GM18951 (cell line): ENCODE results near the gene TMEM131L.
"Not testable (repeated sequence)": the region's sequence is repeated elsewhere in the genome, so short reads cannot be mapped to it uniquely, and the experiment has no call there.

ENCODE experiments used
- POLR2A ChIP-seq: IDR thresholded peaks from 4 replicates; pipeline ENCODE4 v1.6.1; 2011; ENCODE audit warnings: mild to moderate bottlenecking; ENCODE audit not compliant: insufficient read length, insufficient read depth; ENCODE audit errors: extremely low read depth
- in situ Hi-C: fragments of 300-500 bp; cut with MboI; formaldehyde crosslinking; loops from one replicate; pipeline ENCODE4 v1.12.0; 2022; ENCODE audit warnings: low sequenced_read_pairs, mixed read lengths, inconsistent platforms; ENCODE audit not compliant: unreplicated experiment

Gene TMEM131L

DNA sequence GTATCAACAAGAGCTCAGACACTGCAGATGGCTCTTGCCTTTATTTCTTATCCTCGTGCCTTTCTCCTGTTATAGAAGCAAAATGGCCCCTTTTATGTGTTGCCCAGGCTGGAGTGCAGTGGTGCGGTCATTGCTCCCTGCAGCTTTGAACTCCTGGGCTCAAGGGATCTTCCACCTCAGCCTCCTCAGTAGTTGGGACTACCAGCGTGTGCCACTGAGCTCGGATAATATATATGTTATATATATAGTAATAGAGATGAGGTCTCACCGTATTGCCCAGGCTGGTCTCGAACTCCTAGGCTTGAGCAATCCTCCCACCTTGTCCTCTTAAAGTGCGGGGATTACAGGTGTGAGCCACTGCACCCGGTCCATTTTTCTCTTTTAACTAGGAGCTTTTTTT, 79.7 kb downstream of the TMEM131L start:
- in situ Hi-C loops: no loop called here
- TF ChIP-seq POLR2A: no peak

- no peak for TF ChIP-seq POLR2A
- in situ Hi-C loops: no loop called here
Observed at GRCh38 chr4:153546280-153546679, 80.1 kb downstream of the TMEM131L start.

- in situ Hi-C loops: no loop called here
- no peak for TF ChIP-seq POLR2A
Observed at GRCh38 chr4:153547520-153547919, 81.4 kb downstream of the TMEM131L start.

- in situ Hi-C loops: not testable (repeated sequence)
Observed at GRCh38 chr4:153548907-153549306, 82.7 kb downstream of the TMEM131L start.

- in situ Hi-C loops: no loop called here
Observed at GRCh38 chr4:153549405-153549804, 83.2 kb downstream of the TMEM131L start.

DNA sequence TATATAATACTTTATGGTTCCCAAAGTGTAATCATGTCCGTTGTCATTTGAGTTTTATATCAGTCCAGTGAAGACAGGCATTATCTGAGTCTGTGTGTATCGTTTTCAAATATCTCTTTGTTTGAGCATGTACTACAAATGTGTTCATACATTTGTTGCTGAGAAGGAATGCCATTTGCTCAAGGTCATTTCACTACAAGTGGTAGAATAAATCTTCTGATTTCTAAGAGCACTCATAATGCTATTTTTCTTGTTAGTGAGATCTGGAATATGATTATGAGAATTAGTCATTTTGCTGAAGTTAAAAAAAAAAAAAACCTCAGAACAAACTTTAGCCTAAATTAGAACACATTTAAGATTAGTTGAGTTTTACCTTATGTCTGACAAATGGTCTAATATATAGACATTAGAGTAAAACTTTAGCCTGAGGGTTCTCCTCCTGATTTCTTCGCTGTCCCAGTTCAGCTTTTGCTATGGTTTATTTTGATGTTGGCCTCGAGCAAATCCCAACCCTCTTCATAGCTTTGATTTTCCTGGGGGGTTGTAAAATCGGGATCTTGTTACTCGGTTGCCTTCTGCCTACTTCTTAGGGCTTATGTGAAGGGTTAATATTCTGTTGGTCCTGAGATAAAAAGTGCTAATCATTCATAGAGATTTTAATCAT, 87.1 kb downstream of the TMEM131L start:
- in situ Hi-C loops: no loop called here
- TF ChIP-seq POLR2A: no peak

More at GRCh38 chr4:153549405-153549804, 83.2 kb downstream of the TMEM131L start:
- no peak for TF ChIP-seq POLR2A

- TF ChIP-seq POLR2A: no peak
- in situ Hi-C loops: no loop called here
Observed at GRCh38 chr4:153553819-153554170, 87.6 kb downstream of the TMEM131L start.

GRCh38 chr4:153555730-153556434, 89.7 kb downstream of the TMEM131L start:
- in situ Hi-C loops: no loop called here
- TF ChIP-seq POLR2A: no peak

DNA sequence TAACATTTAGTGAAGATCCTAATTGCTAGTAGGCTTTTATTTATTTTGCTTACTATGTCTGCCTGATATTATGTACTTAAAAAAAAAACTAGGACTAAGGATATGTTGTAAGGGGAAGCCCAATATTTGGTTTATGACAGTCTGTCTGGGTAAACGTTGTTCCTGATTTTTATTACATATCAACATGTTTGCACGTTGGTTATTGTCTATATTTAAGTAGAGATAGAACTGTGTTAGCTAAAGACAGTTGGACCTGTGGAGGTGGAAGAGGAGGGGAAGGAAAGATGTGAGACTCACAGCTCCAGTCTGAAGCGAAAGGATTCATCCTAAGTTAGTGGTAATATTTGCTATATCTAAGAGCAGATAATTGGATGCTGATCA, 90.3 kb downstream of the TMEM131L start:
- in situ Hi-C loops: no loop called here

GRCh38 chr4:153560908-153561307, 94.7 kb downstream of the TMEM131L start:
- in situ Hi-C loops: no loop called here
- no peak for TF ChIP-seq POLR2A

More for the DNA sequence above, 90.3 kb downstream of the TMEM131L start:
- no peak for TF ChIP-seq POLR2A

DNA sequence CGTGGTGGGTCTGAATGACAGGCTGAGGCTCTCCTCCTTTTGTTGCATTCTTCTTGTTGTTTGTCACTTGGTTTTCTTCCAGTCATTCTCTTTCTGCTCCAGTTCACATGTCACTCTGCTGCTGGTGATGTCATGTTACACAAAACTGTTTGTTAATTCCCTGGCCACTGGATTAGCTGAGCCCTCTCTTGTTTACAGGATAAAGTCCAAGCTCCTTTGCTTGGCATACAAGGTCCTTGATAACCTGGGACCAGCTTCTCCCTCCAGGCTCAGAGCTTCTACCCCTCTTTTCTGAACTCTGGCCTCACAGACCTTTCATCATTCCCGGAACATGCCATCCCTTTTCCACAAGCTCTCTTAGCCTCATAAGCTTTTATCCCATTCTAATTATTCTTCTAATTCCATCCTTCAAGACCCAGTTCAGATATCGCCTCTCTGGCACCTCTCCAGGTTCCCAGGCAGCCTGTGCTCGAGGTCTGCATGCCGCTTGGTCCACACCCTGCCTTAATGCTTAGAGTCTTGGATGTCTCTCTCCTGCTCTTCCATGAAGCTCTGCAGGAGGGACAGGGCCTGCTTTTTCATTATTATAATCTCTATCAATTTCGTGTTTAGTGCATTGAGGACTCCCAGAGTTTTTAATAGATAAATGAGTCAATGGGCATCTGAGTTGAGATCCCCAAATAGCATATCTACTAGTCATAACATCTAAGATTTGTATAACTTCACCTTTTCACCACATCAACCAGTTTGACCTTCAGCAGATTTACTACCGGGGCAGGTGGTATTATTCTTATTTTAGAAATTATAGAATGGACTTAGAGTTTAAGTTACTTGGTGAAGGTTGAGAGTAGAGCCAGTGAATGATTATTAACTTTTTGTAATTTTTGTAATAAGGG, 98.7 kb downstream of the TMEM131L start:
- TF ChIP-seq POLR2A: no peak
- in situ Hi-C loops: no loop called here

DNA sequence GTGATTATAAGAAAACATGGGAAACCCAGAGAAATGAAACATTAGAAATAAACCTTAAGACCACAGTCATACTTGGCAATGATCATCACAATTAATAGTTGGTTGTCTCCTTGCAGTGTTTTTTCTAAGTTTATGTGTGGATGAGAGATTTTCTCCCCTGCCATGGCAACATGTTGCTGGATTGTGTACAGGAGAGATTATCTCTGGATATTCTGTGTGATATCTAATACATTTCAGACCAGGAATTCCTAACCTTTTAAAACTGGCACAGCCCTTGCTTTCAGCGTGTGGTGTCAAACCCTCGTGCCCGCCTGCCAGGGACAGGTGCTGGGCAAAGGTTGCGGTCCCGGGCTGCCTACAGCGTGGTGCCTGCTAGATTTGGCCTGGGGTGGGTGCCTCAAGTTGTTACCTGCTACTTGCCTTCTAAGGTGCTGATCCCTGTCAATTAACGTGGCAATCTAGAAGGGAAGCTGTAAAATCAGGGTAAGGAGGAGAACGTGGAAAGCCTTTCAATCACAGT, 100.5 kb downstream of the TMEM131L start:
- TF ChIP-seq POLR2A: no peak
- in situ Hi-C loops: no loop called here

GRCh38 chr4:153567660-153568059, 101.5 kb downstream of the TMEM131L start:
- in situ Hi-C loops: not testable (repeated sequence)
